ENCODE results near the gene REEP5. TPM values are rescaled to one million over a fixed set of nuclear protein-coding genes. Genes with fewer than 3 reads are reported as not detected.

Gene REEP5
- total and polyA plus RNA-seq, 2 of the 4 experiments (the other 2 are of a cell fraction), result 49.3 to 82.0 TPM

- Histone ChIP-seq H3K27ac (ENCODE audit: insufficient read depth, low read length) (peak overlapping the region; percentile 97), H3K4me1 (ENCODE audit: control insufficient read depth, insufficient read depth, low read length) (peaks cover 9% of the 10 kb centered on the region), H3K23ac (ENCODE audit: low read depth, low read length) (peak overlapping the region; percentile 99), H3K9me3 (ENCODE audit: control insufficient read depth, insufficient read depth, low read length) (no peaks in the 10 kb centered on the region), H3K79me1 (ENCODE audit: low read depth in 1 of 2, low read length in 2 of 2) (peaks cover 13 to 40% of the 10 kb centered on the region in 2 experiments), H3K4me2 (ENCODE audit: low read depth, low read length) (peak overlapping the region; percentile 99), H3K9me1 (ENCODE audit: insufficient read depth, low read length) (peaks cover 9% of the 10 kb centered on the region), H3K4ac (ENCODE audit: low read depth, low read length) (peak overlapping the region; percentile 92), H2BK5ac (ENCODE audit: low read depth, low read length, poor library complexity, severe bottlenecking) (peak overlapping the region; percentile 84), H2AK9ac (replicated peaks; ENCODE audit: low read depth, low read length, poor library complexity) (peak overlapping the region; percentile 98), H2AK5ac (ENCODE audit: low read depth, low read length) (peak overlapping the region; percentile 90), H3K27me3 (ENCODE audit: control insufficient read depth, insufficient read depth, low read length) (peaks cover 2% of the 10 kb centered on the region; the same call in 1 of the 2 replicates), H4K20me1 (ENCODE audit: insufficient read depth, low read length) (peaks cover 31% of the 10 kb centered on the region), H3K14ac (replicated peaks; ENCODE audit: low read depth, low read length) (peak overlapping the region; percentile 96), H4K91ac (ENCODE audit: insufficient read depth, low read depth, low read length) (peak overlapping the region; percentile 84), H2AFZ (replicated peaks; ENCODE audit: low read length, poor library complexity) (peak overlapping the region; percentile 98), H2BK15ac (ENCODE audit: low read depth, low read length) (0 out of 3 replicates have a peak overlapping the region, but pooled peaks have one; percentile 15), H3K18ac (ENCODE audit: low read depth, low read length) (peak overlapping the region; percentile 68), H4K8ac (ENCODE audit: low read depth in 2 of 2, low read length in 2 of 2) (peak overlapping the region; percentile 86 to 98; a peak in 3 of 4 replicates), H3K56ac (ENCODE audit: extremely low read depth, insufficient read depth, low read length) (peak overlapping the region; percentile 83; the same call in 1 of the 2 replicates), H4K5ac (ENCODE audit: low read depth, low read length) (peak overlapping the region; percentile 85), H3K36me3 (ENCODE audit: control insufficient read depth, insufficient read depth, low read length) (peaks cover 16% of the 10 kb centered on the region), H2BK20ac (ENCODE audit: low read depth, low read length) (no peak overlapping the region; the same call in 1 of the 2 replicates), H2BK120ac (ENCODE audit: low read depth, low read length) (peak overlapping the region; percentile 67), H3K4me3 (ENCODE audit: insufficient read depth, low read depth, low read length) (peak overlapping the region; percentile 92), H3K9ac (ENCODE audit: low read depth, low read length) (peak overlapping the region; percentile 98)
- WGBS, 2 experiments (ENCODE audit: extremely low coverage in 2 of 2, insufficient read length in 1 of 2), result 0% methylated on average over 15 of the region's 68 CpGs; no CpG with 5 or more reads in 1 of the 2 experiments
- in situ Hi-C loops (cut with MboI; ENCODE audit: low sequenced_read_pairs), result no loop called here
- ATAC-seq (ENCODE audit: low read depth), result peak; percentile 57
- BruUV-seq (replicated peaks), result no TSS peak
- DNase-seq, result peak; percentile 56
- intact Hi-C loops (cut with micrococcal nuclease), result loop anchor here (1.0 kb wide), 1 partner anchor 56 kb away; no protein-coding TSS in a partner anchor
- TF ChIP-seq CTCF (conservative IDR thresholded peaks at IDR 0.05; ENCODE audit: low read depth, low read length) (peak; percentile 15; the same call in 1 of the 2 replicates), FOS (IDR thresholded peaks at IDR 0.05; ENCODE audit: low read depth, low read length) (no peak), POLR2A (IDR thresholded peaks at IDR 0.05; ENCODE audit: low read depth, low read length) (peak; percentile 19; the same call in 1 of the 2 replicates), NFE2L2 (IDR thresholded peaks at IDR 0.05; ENCODE audit: low read depth, low read length) (no peak), RCOR1 (IDR thresholded peaks at IDR 0.05; ENCODE audit: insufficient replicate concordance, low read length) (no peak), MAZ (IDR thresholded peaks at IDR 0.05; ENCODE audit: borderline replicate concordance, low read depth, low read length) (peak; percentile 52; the same call in 1 of the 2 replicates), USF2 (IDR thresholded peaks at IDR 0.05; ENCODE audit: low read depth, low read length) (no peak)
- dilution Hi-C loops (cut with HindIII; ENCODE audit: low sequenced_read_pairs, unreplicated experiment), result no loop called here
- ChIA-PET POLR2A (ENCODE audit: unreplicated experiment) (interaction anchor here (0.6 kb wide), 1 partner anchor 125 kb away, joined by 5 read pairs; no protein-coding TSS in a partner anchor), CTCF (interaction anchor here (0.5 to 1.4 kb wide), 3 partner anchors 9 to 594 kb away, joined by 3 to 4 read pairs (median 3); no protein-coding TSS in a partner anchor)
Measured at GRCh38 chr5:112921026-112921832, 798 bp downstream of the REEP5 start.
